Naive thymus-derived CD8-positive, alpha-beta T cell (primary cell): ENCODE measurements around the gene FUZ. TPM values are rescaled to one million over a fixed set of nuclear protein-coding genes. Genes with fewer than 3 reads are reported as not detected.

ENCODE experiments used
- ATAC-seq, 2 donors: fragments of 150-1000 bp; cut with Tn5 transposase in 1 of 2; sonication (Bioruptor Pico), chemical (Tn5 transposase) in 1 of 2; 1 replicate in 1 of 2; 2 replicates in 1 of 2; pipeline ENCODE4 v1.10.0; 2021; ENCODE audit warnings: mild to moderate bottlenecking in 2 of 2, moderate library complexity in 2 of 2
- POLR2A ChIA-PET: fragments of 350-600 bp; sonication (Branson Sonifier 250); formaldehyde crosslinking; loops from one replicate; lab custom pipeline; 2021; ENCODE audit warnings: antibody characterized with exemption; lab: Charles Lee
- DNase-seq, 10 donors: peaks; one replicate each; pipeline versions ENCODE4 v3.0.0 to v3.0.0-alpha.2; 2020 to 2022
- H3K27ac Mint-ChIP-seq, 10 donors: one replicate each; pipeline ENCODE4 v1.8.0; 2020 to 2022; ENCODE audit warnings: mild to moderate bottlenecking in 10 of 10, mixed read lengths in 10 of 10, moderate library complexity in 4 of 10, inconsistent platforms in 1 of 10
- H3K27me3 Mint-ChIP-seq, 5 donors: one replicate each; pipeline ENCODE4 v1.8.0; 2021 to 2022; ENCODE audit warnings: mixed read lengths in 5 of 5
- H3K36me3 Mint-ChIP-seq, 3 donors: one replicate each; pipeline ENCODE4 v1.8.0; 2020 to 2022; ENCODE audit warnings: mixed read lengths in 3 of 3, mild to moderate bottlenecking in 2 of 3, inconsistent platforms in 1 of 3
- H3K4me1 Mint-ChIP-seq, 4 donors: one replicate each; pipeline ENCODE4 v1.8.0; 2021 to 2022; ENCODE audit warnings: mixed read lengths in 4 of 4
- H3K4me3 Mint-ChIP-seq, 10 donors: one replicate each; pipeline ENCODE4 v1.8.0; 2020 to 2022; ENCODE audit warnings: mild to moderate bottlenecking in 10 of 10, mixed read lengths in 10 of 10, moderate library complexity in 6 of 10, inconsistent platforms in 1 of 10
- H3K9me3 Mint-ChIP-seq, 9 donors: one replicate each; pipeline ENCODE4 v1.8.0; 2020 to 2022; ENCODE audit warnings: mixed read lengths in 9 of 9, mild to moderate bottlenecking in 3 of 9, inconsistent platforms in 1 of 9, moderate library complexity in 1 of 9
- polyA plus RNA-seq, 3 donors: library from polyadenylated mRNA; unstranded; fragments of 300-500 nt; fragmentation: Illumina TruSeq; gene quantifications; one replicate each; pipeline ENCODE4 v1.2.3, GENCODE V29; 2021
- total RNA-seq, 8 experiments: library from RNA in 2 of 8; stranded (reverse) in 2 of 8; gene quantifications; one replicate each; pipeline ENCODE4 v1.2.3 and lab custom pipeline; 2021 to 2026

FUZ gene
- total and polyA plus RNA-seq, 5 experiments from 2014 or later: 5.4 to 28.8 (median 7.5) TPM

- Mint-ChIP-seq H3K9me3 (no peaks in the 10 kb centered on the region), H3K27me3 (no peaks in the 10 kb centered on the region), H3K27ac (no peak overlapping the region), H3K4me1 (peaks cover 0 to 11% (median under 1%) of the 10 kb centered on the region in 4 donors), H3K4me3 (no peak overlapping the region), H3K36me3 (peaks cover 0 to 35% (median 10%) of the 10 kb centered on the region in 3 donors)
- DNase-seq (no peak), ATAC-seq (no peak)
- POLR2A ChIA-PET: no interaction called here
Measured at GRCh38 chr19:49838885-49839588, 25.9 kb upstream of the FUZ start.

GRCh38 chr19:49837425-49837824, 24.3 kb upstream of the FUZ start:
- no peaks in the 10 kb centered on the region for H3K27me3 Mint-ChIP-seq
- peaks cover 0 to 4% (median 1%) of the 10 kb centered on the region in 4 donors for H3K4me1 Mint-ChIP-seq
- peak overlapping the region in 4 of 10 donors; percentile 20 to 68 (median 36) for H3K27ac Mint-ChIP-seq
- no peak for ATAC-seq
- no peak for DNase-seq
- POLR2A ChIA-PET: interaction anchor here (0.6 to 0.8 kb wide), 2 partner anchors 11 to 14 kb away, joined by 3 read pairs; partner anchors contain the start of gene PTOV1
- peaks cover 0 to 50% (median 10%) of the 10 kb centered on the region in 3 donors for H3K36me3 Mint-ChIP-seq
- H3K9me3 Mint-ChIP-seq: no peaks in the 10 kb centered on the region
- H3K4me3 Mint-ChIP-seq: no peak overlapping the region

- no peak for DNase-seq
- no peaks in the 10 kb centered on the region for H3K27me3 Mint-ChIP-seq
- no peak for ATAC-seq
- no peak overlapping the region for H3K4me3 Mint-ChIP-seq
- peaks cover 0 to 7% (median 1%) of the 10 kb centered on the region in 4 donors for H3K4me1 Mint-ChIP-seq
- peaks cover 0 to 54% (median 10%) of the 10 kb centered on the region in 3 donors for H3K36me3 Mint-ChIP-seq
- H3K27ac Mint-ChIP-seq: no peak overlapping the region
- POLR2A ChIA-PET: interaction anchor here (0.8 kb wide), 1 partner anchor 14 kb away, joined by 3 read pairs; the partner anchor contains the start of gene PTOV1
- H3K9me3 Mint-ChIP-seq: no peaks in the 10 kb centered on the region
Measured at GRCh38 chr19:49837009-49837310, 23.9 kb upstream of the FUZ start.

- H3K36me3 Mint-ChIP-seq: peaks cover 0 to 59% (median 10%) of the 10 kb centered on the region in 3 donors
- POLR2A ChIA-PET: no interaction called here
Measured at GRCh38 chr19:49836176-49837008, 23.3 kb upstream of the FUZ start.

GRCh38 chr19:49835562-49835961, 22.5 kb upstream of the FUZ start:
- Mint-ChIP-seq H3K9me3 (no peaks in the 10 kb centered on the region), H3K36me3 (peaks cover 0 to 60% (median 10%) of the 10 kb centered on the region in 3 donors), H3K27ac (no peak overlapping the region), H3K4me3 (no peak overlapping the region), H3K4me1 (peaks cover 0 to 7% (median 1%) of the 10 kb centered on the region in 4 donors), H3K27me3 (no peaks in the 10 kb centered on the region)
- POLR2A ChIA-PET: interaction anchor here (0.6 to 0.8 kb wide), 2 partner anchors 16 to 22 kb away, joined by 3 read pairs; partner anchors contain the start of gene FUZ
- ATAC-seq (peak in 1 of 2 donors; percentile 11), DNase-seq (no peak)

More at GRCh38 chr19:49836176-49837008, 23.3 kb upstream of the FUZ start:
- no peaks in the 10 kb centered on the region for H3K9me3 Mint-ChIP-seq
- H3K4me3 Mint-ChIP-seq: no peak overlapping the region
- no peak overlapping the region for H3K27ac Mint-ChIP-seq
- DNase-seq (no peak), ATAC-seq (peak in 1 of 2 donors; percentile 9)
- no peaks in the 10 kb centered on the region for H3K27me3 Mint-ChIP-seq
- H3K4me1 Mint-ChIP-seq: peaks cover 0 to 7% (median 1%) of the 10 kb centered on the region in 4 donors

GRCh38 chr19:49833599-49833998, 20.5 kb upstream of the FUZ start:
- Mint-ChIP-seq H3K27ac (peak overlapping the region in 2 of 10 donors; percentile 43 to 62), H3K4me1 (peaks cover 0 to 7% (median 1%) of the 10 kb centered on the region in 4 donors), H3K27me3 (no peaks in the 10 kb centered on the region), H3K9me3 (no peaks in the 10 kb centered on the region), H3K4me3 (no peak overlapping the region), H3K36me3 (peaks cover 0 to 49% (median 6%) of the 10 kb centered on the region in 3 donors)
- no peak for ATAC-seq
- DNase-seq: no peak
- POLR2A ChIA-PET: no interaction called here

GRCh38 chr19:49832556-49832955, 19.5 kb upstream of the FUZ start:
- Mint-ChIP-seq H3K27ac (peak overlapping the region in 2 of 10 donors; percentile 28 to 83), H3K36me3 (peaks cover 0 to 45% (median 0%) of the 10 kb centered on the region in 3 donors), H3K4me3 (no peak overlapping the region), H3K9me3 (no peaks in the 10 kb centered on the region), H3K4me1 (peaks cover 0 to 7% (median 1%) of the 10 kb centered on the region in 4 donors), H3K27me3 (no peaks in the 10 kb centered on the region)
- ATAC-seq: no peak
- POLR2A ChIA-PET: interaction anchor here (0.5 kb wide), 1 partner anchor 244 kb away, joined by 4 read pairs; no protein-coding TSS in a partner anchor
- no peak for DNase-seq

- Mint-ChIP-seq H3K27ac (peak overlapping the region in 1 of 10 donors; percentile 37), H3K4me3 (no peak overlapping the region), H3K9me3 (no peaks in the 10 kb centered on the region), H3K36me3 (peaks cover 0 to 47% (median 0%) of the 10 kb centered on the region in 3 donors), H3K4me1 (peaks cover 2 to 9% (median 2%) of the 10 kb centered on the region in 4 donors), H3K27me3 (no peaks in the 10 kb centered on the region)
- DNase-seq: no peak
- POLR2A ChIA-PET: no interaction called here
- no peak for ATAC-seq
Measured at GRCh38 chr19:49831592-49831991, 18.5 kb upstream of the FUZ start.

GRCh38 chr19:49830766-49831165, 17.7 kb upstream of the FUZ start:
- peaks cover 0 to 48% (median 0%) of the 10 kb centered on the region in 3 donors for H3K36me3 Mint-ChIP-seq
- no peak overlapping the region for H3K27ac Mint-ChIP-seq
- H3K4me1 Mint-ChIP-seq: peaks cover 2 to 14% (median 6%) of the 10 kb centered on the region in 4 donors
- no peak for DNase-seq
- POLR2A ChIA-PET: no interaction called here
- H3K27me3 Mint-ChIP-seq: no peaks in the 10 kb centered on the region
- no peaks in the 10 kb centered on the region for H3K9me3 Mint-ChIP-seq
- no peak overlapping the region for H3K4me3 Mint-ChIP-seq
- ATAC-seq: no peak

GRCh38 chr19:49829721-49830120, 16.6 kb upstream of the FUZ start:
- no peaks in the 10 kb centered on the region for H3K9me3 Mint-ChIP-seq
- POLR2A ChIA-PET: no interaction called here
- no peak for DNase-seq

GRCh38 chr19:49829200-49829599, 16.1 kb upstream of the FUZ start:
- ATAC-seq (no peak), DNase-seq (no peak)
- Mint-ChIP-seq H3K9me3 (no peaks in the 10 kb centered on the region), H3K4me1 (peaks cover 2 to 14% (median 5%) of the 10 kb centered on the region in 4 donors), H3K27ac (peak overlapping the region in 1 of 10 donors; percentile 46), H3K36me3 (peaks cover 0 to 42% (median 0%) of the 10 kb centered on the region in 3 donors), H3K4me3 (no peak overlapping the region), H3K27me3 (no peaks in the 10 kb centered on the region)
- POLR2A ChIA-PET: no interaction called here

More at GRCh38 chr19:49829721-49830120, 16.6 kb upstream of the FUZ start:
- ATAC-seq: no peak
- Mint-ChIP-seq H3K4me1 (peaks cover 2 to 14% (median 6%) of the 10 kb centered on the region in 4 donors), H3K4me3 (no peak overlapping the region), H3K27me3 (no peaks in the 10 kb centered on the region), H3K27ac (no peak overlapping the region), H3K36me3 (peaks cover 0 to 40% (median 0%) of the 10 kb centered on the region in 3 donors)

- no peaks in the 10 kb centered on the region for H3K27me3 Mint-ChIP-seq
- peaks cover 0 to 13% (median 5%) of the 10 kb centered on the region in 4 donors for H3K4me1 Mint-ChIP-seq
- H3K9me3 Mint-ChIP-seq: no peaks in the 10 kb centered on the region
- H3K4me3 Mint-ChIP-seq: no peak overlapping the region
- ATAC-seq (no peak), DNase-seq (no peak)
- POLR2A ChIA-PET: no interaction called here
- peaks cover 0 to 31% (median 4%) of the 10 kb centered on the region in 3 donors for H3K36me3 Mint-ChIP-seq
- H3K27ac Mint-ChIP-seq: peak overlapping the region in 1 of 10 donors; percentile 19
Measured at GRCh38 chr19:49827034-49827433, 13.9 kb upstream of the FUZ start.
